ENCODE data around the gene CTNNB1.
A peak's percentile ranks its signal among the peaks of the same experiment; 100 is the strongest.

GRCh38 chr3:41223078-41223477 lies 23.8 kb downstream of the CTNNB1 start:
- TF ChIP-seq POLR2A (IDR thresholded peaks at IDR 0.05; ENCODE audit: low read depth, low read length): no peak
- TF ChIP-seq CTCF (conservative IDR thresholded peaks at IDR 0.05; ENCODE audit: low read depth, low read length): no peak
- TF ChIP-seq RFX5 (IDR thresholded peaks at IDR 0.05; ENCODE audit: low read depth, low read length): no peak
- no peak for TF ChIP-seq USF2 (IDR thresholded peaks at IDR 0.05; ENCODE audit: low read depth, low read length)
- TF ChIP-seq CEBPB (IDR thresholded peaks at IDR 0.05; ENCODE audit: low read depth, low read length): peak; percentile 72
- no peak for TF ChIP-seq MXI1 (IDR thresholded peaks at IDR 0.05; ENCODE audit: borderline replicate concordance, low read depth, low read length)
- TF ChIP-seq MAFK (IDR thresholded peaks at IDR 0.05; ENCODE audit: low read depth, low read length): no peak
- TF ChIP-seq MAZ (IDR thresholded peaks at IDR 0.05; ENCODE audit: borderline replicate concordance, low read depth, low read length): no peak
